AG08396 (cell line): Measurements from ENCODE around the gene PLXDC2.
"Not testable (repeated sequence)": the region's sequence is repeated elsewhere in the genome, so short reads cannot be mapped to it uniquely, and the experiment has no call there.

ENCODE experiments used
- DNase-seq: peaks from one replicate; pipeline ENCODE4 v3.0.0; 2012; ENCODE audit warnings: low spot score, mixed read lengths

Gene PLXDC2

DNA sequence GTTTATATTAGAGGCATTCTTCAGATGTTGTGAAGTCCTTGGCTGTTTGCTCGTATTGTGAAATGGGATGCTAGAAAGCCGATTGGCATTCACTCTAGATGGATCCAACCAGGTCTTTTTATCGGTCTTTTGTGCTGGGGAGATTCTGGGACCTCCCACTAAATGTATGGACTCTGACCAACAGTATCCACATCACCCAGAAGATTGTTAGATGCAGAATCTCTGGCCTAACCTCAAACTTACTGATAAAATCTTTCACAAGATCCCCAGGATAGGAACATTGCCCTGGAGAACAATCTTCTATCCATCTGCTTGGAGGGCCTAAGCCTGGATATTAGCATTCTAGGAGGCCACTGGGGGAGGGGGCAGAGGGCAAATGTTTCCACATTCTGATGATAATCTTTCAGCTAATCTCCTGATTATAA, 160.9 kb downstream of the PLXDC2 start:
- peak; percentile 20 for DNase-seq

DNA sequence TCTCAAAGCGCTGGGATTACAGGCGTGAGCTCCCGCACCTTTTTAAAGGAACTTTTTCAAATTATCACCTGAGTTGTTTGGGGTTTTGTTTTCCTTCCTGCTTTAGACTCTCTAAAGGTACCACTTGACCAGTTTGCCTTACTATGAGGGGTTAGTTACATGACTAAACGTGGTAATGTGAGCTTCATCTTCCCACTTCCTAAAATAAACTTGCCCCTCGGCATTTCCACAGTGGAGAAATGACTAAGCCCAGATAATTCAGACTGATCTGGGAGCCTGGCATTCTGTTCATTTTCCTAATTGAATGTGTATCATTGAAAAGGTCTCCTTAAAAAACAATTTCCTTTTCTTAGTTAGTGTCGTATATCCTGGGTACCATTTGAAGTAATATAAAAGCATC, 163.4 kb downstream of the PLXDC2 start:
- no peak for DNase-seq

DNA sequence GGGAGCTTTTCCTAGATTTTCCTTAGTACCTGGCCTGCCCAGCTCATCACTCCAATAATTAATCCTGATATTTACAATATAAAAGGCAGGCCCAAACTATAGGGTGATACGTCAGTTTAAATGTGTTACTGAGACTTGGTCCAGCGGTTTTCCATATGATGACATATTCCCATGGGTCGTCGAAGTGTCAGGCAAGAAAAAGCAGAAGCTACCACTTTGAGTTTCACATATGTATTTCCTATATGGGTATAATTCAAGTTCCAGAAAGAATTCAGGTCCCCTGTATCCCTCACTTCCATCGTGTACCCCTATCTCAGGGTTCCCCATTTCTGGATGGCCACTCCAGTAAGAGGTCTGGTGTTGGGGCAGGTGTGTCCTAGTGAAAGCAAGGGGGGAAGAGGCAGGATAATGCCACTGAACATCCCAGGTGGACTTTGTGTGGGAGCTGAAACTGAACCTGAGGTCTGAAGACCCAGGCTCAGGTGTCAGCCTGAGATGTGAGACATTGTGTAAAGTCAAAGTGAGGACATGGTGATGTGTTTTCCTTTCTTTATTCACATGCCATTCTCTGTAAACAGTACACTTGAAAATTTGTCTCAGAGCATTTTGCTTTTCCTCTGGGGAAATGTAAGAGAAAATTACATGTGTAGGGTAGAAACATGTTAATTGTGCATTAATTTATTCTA, 167.8 kb downstream of the PLXDC2 start:
- no peak for DNase-seq

- no peak for DNase-seq
Measured at GRCh38 chr10:19985745-19986144, 169.5 kb downstream of the PLXDC2 start.

GRCh38 chr10:19986591-19986990, 170.4 kb downstream of the PLXDC2 start:
- DNase-seq: no peak

DNA sequence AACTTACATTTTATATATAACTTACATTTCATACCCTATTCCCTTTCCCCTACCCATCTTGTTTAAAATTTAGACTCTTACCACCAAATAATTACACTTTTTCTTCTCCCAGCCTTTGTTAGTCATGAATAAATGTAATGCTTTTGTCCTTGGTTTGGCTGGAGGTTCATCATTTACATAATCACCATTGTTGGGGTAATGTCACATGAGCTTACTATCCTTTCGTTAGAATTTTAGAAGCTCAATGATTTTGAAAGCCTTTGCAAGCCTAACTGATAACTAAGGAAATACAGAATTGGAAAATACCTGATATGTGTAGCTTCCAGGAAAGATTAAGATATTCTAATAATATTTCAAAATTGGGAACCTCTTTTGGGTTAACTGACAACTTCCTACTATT, 171.7 kb downstream of the PLXDC2 start:
- DNase-seq: no peak

GRCh38 chr10:19993714-19994315, 177.6 kb downstream of the PLXDC2 start:
- no peak for DNase-seq

- no peak for DNase-seq
Measured at GRCh38 chr10:19998482-19998881, 182.2 kb downstream of the PLXDC2 start.

DNA sequence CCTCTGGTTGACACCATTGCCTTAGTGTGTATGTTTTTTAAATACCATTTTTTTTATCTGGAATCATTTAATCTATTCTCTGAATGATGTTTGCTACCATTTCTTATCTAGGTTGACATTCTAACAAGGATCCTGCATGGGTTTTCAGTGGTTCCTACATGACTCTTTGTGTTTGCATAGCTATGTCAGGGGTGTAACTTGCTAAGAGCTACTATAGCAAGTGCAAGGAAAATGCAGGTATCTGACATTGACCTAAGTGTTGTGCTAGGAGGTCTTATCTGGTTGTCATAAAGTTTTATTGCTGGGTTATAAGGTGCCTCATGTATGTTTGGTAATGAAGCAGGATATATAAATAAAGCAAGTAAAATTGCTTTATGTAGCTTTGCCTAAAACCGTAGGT, 183.2 kb downstream of the PLXDC2 start:
- no peak for DNase-seq

DNA sequence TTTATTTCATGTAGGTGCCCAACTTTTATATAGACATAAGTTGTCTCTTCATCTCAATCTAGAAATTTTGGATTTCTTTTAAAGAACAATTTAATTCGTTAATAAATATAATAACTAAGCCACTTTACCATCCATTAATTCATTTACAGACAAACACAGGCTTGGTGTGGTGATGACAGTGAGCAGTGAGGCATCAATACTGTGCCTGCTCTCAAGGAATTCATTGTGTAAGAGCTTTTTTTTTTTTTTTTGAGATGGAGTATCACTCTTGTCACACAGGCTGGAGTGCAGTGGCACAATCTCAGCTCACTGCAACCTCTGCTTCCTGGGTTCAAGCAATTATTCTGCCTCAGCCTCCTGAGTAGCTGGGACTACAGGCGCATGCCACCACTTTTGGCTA, 185.8 kb downstream of the PLXDC2 start:
- not testable (repeated sequence) for DNase-seq

DNA sequence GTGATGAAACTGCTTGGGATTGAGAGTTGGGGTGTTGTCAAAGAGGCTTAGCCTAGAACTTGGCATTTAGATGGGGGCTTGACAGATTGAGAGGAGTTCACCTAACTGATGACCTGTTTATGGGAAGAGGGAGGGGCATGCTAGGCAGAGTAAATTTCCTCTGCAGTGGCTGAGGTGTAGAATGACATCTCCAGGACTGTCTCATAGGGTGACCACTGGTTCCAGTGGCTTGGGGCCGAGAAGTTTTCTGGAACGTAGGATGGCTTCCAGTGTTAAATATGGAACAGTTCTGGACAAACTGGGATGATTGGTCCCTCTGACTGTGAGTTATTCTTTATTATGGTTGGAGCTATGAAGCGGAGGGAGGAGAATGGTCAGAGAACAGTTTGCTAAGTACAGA, 186.4 kb downstream of the PLXDC2 start:
- DNase-seq: no peak

- DNase-seq: no peak
Measured at GRCh38 chr10:20004087-20004523, 187.9 kb downstream of the PLXDC2 start.

DNA sequence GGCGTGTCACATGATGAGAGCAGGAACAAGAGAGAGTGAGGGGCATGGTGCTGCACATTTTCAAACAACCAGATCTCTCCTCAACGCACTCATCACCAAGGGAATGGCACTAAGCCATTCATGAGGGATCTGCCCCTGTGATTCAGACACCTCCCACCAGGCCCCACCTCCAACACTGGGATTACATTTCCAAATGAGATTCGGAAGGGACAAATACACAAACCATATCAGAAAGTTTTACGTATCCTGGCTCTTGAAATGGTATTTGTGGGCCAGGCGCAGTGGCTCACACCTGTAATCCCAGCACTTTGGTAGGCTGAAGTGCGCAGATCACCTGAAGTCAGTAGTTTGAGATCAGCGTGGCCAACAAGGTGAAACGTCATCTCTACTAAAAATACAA, 189.4 kb downstream of the PLXDC2 start:
- DNase-seq: no peak

DNA sequence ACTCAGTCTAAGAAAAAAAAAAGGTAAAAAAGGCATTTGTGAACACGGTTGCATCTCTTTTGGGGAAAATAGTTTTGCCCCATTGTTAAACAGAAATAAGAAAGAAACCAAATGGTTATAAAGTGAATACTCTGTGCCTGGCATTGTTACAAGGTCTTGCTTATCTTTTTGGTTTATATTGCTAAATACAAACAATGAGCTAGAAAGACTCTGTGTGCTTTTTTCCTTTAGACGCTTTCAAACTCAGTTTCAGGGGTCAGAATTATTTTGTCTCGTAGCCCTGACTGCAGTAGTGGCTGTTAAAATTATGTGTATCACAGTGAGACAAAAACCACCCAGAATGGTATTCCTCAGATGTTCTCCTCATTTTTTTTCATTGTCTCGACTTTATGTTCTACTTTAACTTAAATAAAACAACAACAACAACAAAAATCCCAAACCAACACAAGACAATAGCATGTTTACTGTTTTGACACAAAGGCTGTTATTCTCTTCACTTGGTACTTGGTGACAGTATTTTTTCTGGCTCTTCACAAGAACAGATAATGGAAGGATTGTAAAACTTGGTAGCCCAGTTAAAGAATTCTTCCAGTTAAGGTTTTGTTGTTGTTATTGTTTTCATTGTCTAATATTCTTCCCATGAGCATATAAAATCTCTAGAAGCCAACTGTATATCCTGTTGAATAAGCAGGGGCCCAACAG, 190.1 kb downstream of the PLXDC2 start:
- DNase-seq: no peak

GRCh38 chr10:20007426-20007825, 191.2 kb downstream of the PLXDC2 start:
- no peak for DNase-seq

GRCh38 chr10:20013991-20014750, 197.9 kb downstream of the PLXDC2 start:
- DNase-seq: no peak

DNA sequence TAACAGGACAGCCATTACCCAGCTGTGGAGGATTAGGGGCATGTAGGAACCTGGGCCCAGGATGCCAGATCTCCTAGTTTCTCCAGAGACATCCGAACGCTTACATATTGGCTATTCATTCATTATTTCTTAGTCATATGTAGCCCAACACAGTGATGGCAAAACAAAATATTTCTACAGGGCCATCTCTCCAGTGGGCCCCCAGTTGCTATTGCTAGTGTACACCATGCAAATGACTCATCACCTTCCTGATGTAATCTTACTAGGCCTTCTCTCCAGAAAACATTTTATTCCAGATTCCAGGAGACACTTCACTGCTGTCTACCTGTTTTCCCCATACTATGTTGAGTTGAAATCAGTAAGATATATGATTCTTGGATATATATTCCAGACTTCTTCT, 201.7 kb downstream of the PLXDC2 start:
- DNase-seq: no peak

GRCh38 chr10:20020677-20021076, 204.4 kb downstream of the PLXDC2 start:
- DNase-seq: no peak

GRCh38 chr10:20029523-20029922, 213.3 kb downstream of the PLXDC2 start:
- no peak for DNase-seq

DNA sequence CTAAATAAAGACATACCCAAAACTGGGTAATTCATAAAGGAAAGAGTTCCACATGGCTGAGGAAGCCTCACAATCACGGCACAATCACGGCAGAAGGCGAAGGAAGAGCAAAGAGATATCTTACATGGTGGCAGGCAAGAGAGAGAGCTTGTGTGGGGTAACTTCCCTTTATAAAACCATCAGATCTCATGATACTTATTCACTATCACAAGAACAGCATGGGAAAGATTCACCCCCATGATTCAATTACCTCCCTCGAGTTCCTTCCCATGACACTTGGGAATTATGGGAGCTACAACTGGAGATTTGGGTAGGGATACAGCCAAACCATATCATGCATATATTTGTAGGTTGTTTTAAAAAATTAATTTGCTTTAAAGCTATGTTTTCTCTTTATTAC, 217.2 kb downstream of the PLXDC2 start:
- DNase-seq: no peak

DNA sequence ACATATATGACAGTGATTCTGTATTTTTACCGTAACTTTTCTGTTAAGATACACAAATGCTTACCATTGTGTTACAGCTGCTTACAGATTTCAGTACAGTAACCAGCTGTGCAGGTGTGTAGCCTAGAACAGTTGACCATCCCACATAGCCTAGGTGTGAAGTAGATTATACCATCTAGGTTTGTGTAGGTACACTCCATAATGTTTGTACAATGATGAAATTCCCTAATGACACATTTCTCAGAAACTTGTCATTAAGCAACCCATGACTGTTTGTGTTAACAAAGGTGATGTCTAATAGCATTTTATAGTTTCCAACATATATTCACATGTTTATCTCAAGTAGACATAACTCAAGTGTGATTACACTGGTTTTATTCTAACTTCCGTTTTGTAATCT, 218.5 kb downstream of the PLXDC2 start:
- no peak for DNase-seq

DNA sequence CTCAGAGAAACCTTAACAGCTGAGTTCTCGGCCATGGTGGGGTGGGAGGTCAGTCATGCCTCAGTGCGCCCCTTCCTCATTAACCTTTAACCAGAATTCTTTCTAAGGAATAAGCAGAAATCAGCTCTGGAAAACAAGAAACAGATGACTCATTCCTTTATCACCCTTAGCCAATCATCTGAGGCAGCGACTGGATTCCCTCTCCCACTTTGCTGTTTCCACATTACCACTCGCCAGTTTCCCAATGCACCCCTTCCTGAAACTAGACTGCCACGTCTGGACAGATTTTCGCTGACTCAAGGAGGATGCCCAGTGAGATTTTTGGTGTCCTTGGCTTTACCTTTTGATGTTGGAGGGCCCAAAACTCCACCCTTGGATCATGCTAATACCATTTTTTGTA, 223.8 kb downstream of the PLXDC2 start:
- DNase-seq: no peak

GRCh38 chr10:20041931-20042330, 225.7 kb downstream of the PLXDC2 start:
- DNase-seq: no peak
